BE2C (cell line): ENCODE measurements around the gene PBX1.

Source experiments
- DNase-seq: peaks from one replicate; pipeline ENCODE4 v3.0.0-alpha.2; 2020
- H3K27me3 ChIP-seq: fragments of 250-450 bp; sonication (Bioruptor Pico); 2 replicates; pipeline ENCODE4 v1.5.1; 2020; ENCODE audit warnings: mild to moderate bottlenecking
- H3K36me3 ChIP-seq: fragments of 250-450 bp; sonication (Bioruptor Pico); 2 replicates; pipeline ENCODE4 v1.5.1; 2020; ENCODE audit warnings: mild to moderate bottlenecking
- H3K4me1 ChIP-seq: fragments of 250-450 bp; sonication (Bioruptor Pico); 2 replicates; pipeline ENCODE4 v1.5.1; 2020
- H3K4me3 ChIP-seq: 2 replicates; pipeline ENCODE4 v1.5.1; 2011; ENCODE audit warnings: low read depth, low read length
- H3K9me3 ChIP-seq: fragments of 250-450 bp; sonication (Bioruptor Pico); 2 replicates; pipeline ENCODE4 v1.5.1; 2020
- CTCF ChIP-seq: IDR thresholded peaks from 2 replicates; pipeline ENCODE4 v1.5.1; 2012; ENCODE audit warnings: mild to moderate bottlenecking, low read depth, low read length

The PBX1 gene

GRCh38 chr1:164836614-164837018 lies 277.6 kb downstream of the PBX1 start:
- DNase-seq, result no peak
- TF ChIP-seq CTCF, result no peak
- Histone ChIP-seq H3K4me1 (no peaks in the 10 kb centered on the region), H3K27me3 (no peaks in the 10 kb centered on the region), H3K4me3 (no peak overlapping the region), H3K9me3 (no peaks in the 10 kb centered on the region), H3K36me3 (no peaks in the 10 kb centered on the region)

GRCh38 chr1:164838786-164839185 lies 279.8 kb downstream of the PBX1 start:
- H3K36me3 ChIP-seq, result no peaks in the 10 kb centered on the region
- H3K4me1 ChIP-seq, result no peaks in the 10 kb centered on the region
- H3K27me3 ChIP-seq, result no peaks in the 10 kb centered on the region
- DNase-seq, result no peak
- H3K9me3 ChIP-seq, result no peaks in the 10 kb centered on the region
- TF ChIP-seq CTCF, result no peak
- no peak overlapping the region for H3K4me3 ChIP-seq

GRCh38 chr1:164840936-164841335 lies 282.0 kb downstream of the PBX1 start:
- Histone ChIP-seq H3K4me1 (no peaks in the 10 kb centered on the region), H3K36me3 (no peaks in the 10 kb centered on the region), H3K4me3 (no peak overlapping the region), H3K9me3 (no peaks in the 10 kb centered on the region), H3K27me3 (no peaks in the 10 kb centered on the region)
- DNase-seq, result no peak
- no peak for TF ChIP-seq CTCF

- TF ChIP-seq CTCF, result no peak
Observed at GRCh38 chr1:164841702-164842465, 282.9 kb downstream of the PBX1 start.

GRCh38 chr1:164842870-164843269 lies 283.9 kb downstream of the PBX1 start:
- no peak overlapping the region for H3K4me3 ChIP-seq
- no peaks in the 10 kb centered on the region for H3K27me3 ChIP-seq
- no peaks in the 10 kb centered on the region for H3K4me1 ChIP-seq
- H3K36me3 ChIP-seq, result no peaks in the 10 kb centered on the region
- no peak for DNase-seq
- H3K9me3 ChIP-seq, result no peaks in the 10 kb centered on the region
- no peak for TF ChIP-seq CTCF

More at GRCh38 chr1:164841702-164842465, 282.9 kb downstream of the PBX1 start:
- no peaks in the 10 kb centered on the region for H3K27me3 ChIP-seq
- H3K36me3 ChIP-seq, result no peaks in the 10 kb centered on the region
- no peaks in the 10 kb centered on the region for H3K4me1 ChIP-seq
- H3K4me3 ChIP-seq, result no peak overlapping the region
- no peaks in the 10 kb centered on the region for H3K9me3 ChIP-seq
- DNase-seq, result no peak

GRCh38 chr1:164843743-164844500 lies 284.9 kb downstream of the PBX1 start:
- no peaks in the 10 kb centered on the region for H3K27me3 ChIP-seq
- no peaks in the 10 kb centered on the region for H3K36me3 ChIP-seq
- H3K4me1 ChIP-seq, result no peaks in the 10 kb centered on the region
- no peaks in the 10 kb centered on the region for H3K9me3 ChIP-seq
- no peak overlapping the region for H3K4me3 ChIP-seq
- DNase-seq, result no peak
- TF ChIP-seq CTCF, result no peak
